HepG2 (cell line): ENCODE measurements around the gene RABGAP1L. TPM values are rescaled to one million over a fixed set of nuclear protein-coding genes. Genes with fewer than 3 reads are reported as not detected.

Experiments
- DBP ChIP-seq: sonication (generic); formaldehyde crosslinking; IDR thresholded peaks from 2 replicates; pipeline ENCODE4 v1.4.0; 2020; ENCODE audit warnings: missing genetic modification reagents; ENCODE audit errors: not compliant biosample characterization
- FOXP1 ChIP-seq, 2 experiments: fragments of 450-650 bp in 1 of 2; IDR thresholded peaks; 2 replicates each; pipeline ENCODE4 v1.6.1; 2017 to 2018; ENCODE audit warnings: antibody characterized with exemption in 1 of 2
- GABPB1 ChIP-seq: IDR thresholded peaks from 2 replicates; pipeline ENCODE4 v1.6.1; 2016; ENCODE audit warnings: mild to moderate bottlenecking, missing genetic modification reagents, moderate library complexity, missing compliant biosample characterization
- JUNB ChIP-seq: sonication (generic); formaldehyde crosslinking; IDR thresholded peaks from 2 replicates; pipeline ENCODE4 v1.8.0; 2022; ENCODE audit warnings: missing genetic modification reagents, mild to moderate bottlenecking, borderline replicate concordance
- KLF13 ChIP-seq: sonication (generic); formaldehyde crosslinking; IDR thresholded peaks from 2 replicates; pipeline ENCODE4 v1.4.0; 2020; ENCODE audit warnings: mild to moderate bottlenecking, missing genetic modification reagents
- MXI1 ChIP-seq: IDR thresholded peaks from 3 replicates; pipeline ENCODE4 v1.6.1; 2012; ENCODE audit warnings: low read depth, low read length, inconsistent platforms, borderline replicate concordance
- ONECUT2 ChIP-seq: sonication (generic); formaldehyde crosslinking; IDR thresholded peaks from 2 replicates; pipeline ENCODE4 v1.4.0; 2020; ENCODE audit warnings: missing genetic modification reagents
- SP2 ChIP-seq: sonication (generic); formaldehyde crosslinking; IDR thresholded peaks from 2 replicates; pipeline ENCODE4 v1.5.1; 2020; ENCODE audit warnings: mild to moderate bottlenecking, missing genetic modification reagents
- ZNF333 ChIP-seq: sonication (generic); formaldehyde crosslinking; IDR thresholded peaks from 2 replicates; pipeline ENCODE4 v1.4.0; 2020; ENCODE audit warnings: mild to moderate bottlenecking, missing genetic modification reagents, borderline replicate concordance
- ZNF784 ChIP-seq: sonication (generic); formaldehyde crosslinking; IDR thresholded peaks from 2 replicates; pipeline ENCODE4 v1.5.1; 2020; ENCODE audit warnings: missing genetic modification reagents, mild to moderate bottlenecking, borderline replicate concordance
- polyA plus RNA-seq, 8 experiments: library from polyadenylated mRNA; depleted of rRNA in 3 of 8; stranded (reverse) in 7 of 8; unstranded in 1 of 8; fragments of >200 nt; fragmentation: Illumina TruSeq in 4 of 8; extraction: Trizol in 4 of 8; gene quantifications; 2 replicates each; pipeline versions ENCODE4 v1.2.1 to v1.2.3, GENCODE V29; 2011 to 2016; ENCODE audit warnings: low read depth in 4 of 8, missing spikeins in 1 of 8, mixed read lengths in 1 of 8; ENCODE audit not compliant: insufficient read depth in 1 of 8
- total RNA-seq, 5 experiments: library from RNA; depleted of rRNA; stranded (reverse); fragments of >200 nt; fragmentation: Illumina TruSeq; extraction: Trizol; gene quantifications; 2 replicates each; pipeline ENCODE4 v1.2.3, GENCODE V29; 2016; ENCODE audit warnings: low read depth in 1 of 5
- TF ChIP-seq, protein P1 (sequence below): sonication (generic); formaldehyde crosslinking; IDR thresholded peaks from 2 replicates; pipeline ENCODE4 v1.8.1; 2023; ENCODE audit warnings: mild to moderate bottlenecking, missing genetic modification reagents

The RABGAP1L gene
- total and polyA plus RNA-seq, 2 of the 13 experiments (the other 11 are each of a cell fraction or from before 2014, with no cell fraction given): 7.9 to 22.6 TPM

- TF ChIP-seq, protein P1, sequence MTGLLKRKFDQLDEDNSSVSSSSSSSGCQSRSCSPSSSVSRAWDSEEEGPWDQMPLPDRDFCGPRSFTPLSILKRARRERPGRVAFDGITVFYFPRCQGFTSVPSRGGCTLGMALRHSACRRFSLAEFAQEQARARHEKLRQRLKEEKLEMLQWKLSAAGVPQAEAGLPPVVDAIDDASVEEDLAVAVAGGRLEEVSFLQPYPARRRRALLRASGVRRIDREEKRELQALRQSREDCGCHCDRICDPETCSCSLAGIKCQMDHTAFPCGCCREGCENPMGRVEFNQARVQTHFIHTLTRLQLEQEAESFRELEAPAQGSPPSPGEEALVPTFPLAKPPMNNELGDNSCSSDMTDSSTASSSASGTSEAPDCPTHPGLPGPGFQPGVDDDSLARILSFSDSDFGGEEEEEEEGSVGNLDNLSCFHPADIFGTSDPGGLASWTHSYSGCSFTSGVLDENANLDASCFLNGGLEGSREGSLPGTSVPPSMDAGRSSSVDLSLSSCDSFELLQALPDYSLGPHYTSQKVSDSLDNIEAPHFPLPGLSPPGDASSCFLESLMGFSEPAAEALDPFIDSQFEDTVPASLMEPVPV: peak; percentile 99
- no peak for TF ChIP-seq DBP
- TF ChIP-seq JUNB (CRISPR knock-in tag): 0 out of 2 replicates have a peak, but pooled peaks have one; percentile 64
- peak; percentile 44; the same call in 1 of the 2 replicates for TF ChIP-seq ONECUT2 (CRISPR knock-in tag)
- TF ChIP-seq ZNF333 (CRISPR knock-in tag): no peak; the same call in 1 of the 2 replicates
- peak; percentile 80; the same call in 1 of the 2 replicates for TF ChIP-seq KLF13 (CRISPR knock-in tag)
- TF ChIP-seq SP2 (CRISPR knock-in tag): peak; percentile 9; the same call in 1 of the 2 replicates
- no peak for TF ChIP-seq FOXP1 (IDR thresholded peaks at IDR 0.05)
- no peak for TF ChIP-seq FOXP1 (CRISPR knock-in tag; IDR thresholded peaks at IDR 0.05)
- 0 out of 2 replicates have a peak, but pooled peaks have one; percentile 4 for TF ChIP-seq GABPB1 (CRISPR knock-in tag)
- no peak; the same call in 1 of the 2 replicates for TF ChIP-seq ZNF784 (CRISPR knock-in tag)
- TF ChIP-seq MXI1: no peak; the same call in 1 of the 3 replicates
- TF ChIP-seq, all 625 proteins: peak for 311
Measured at GRCh38 chr1:174999936-175000696, 840.8 kb downstream of the RABGAP1L start, which contains the start of gene CACYBP (continued).
